Fibroblast of mammary gland (primary cell): ENCODE data around the gene VNN1.
"Not testable (repeated sequence)": the region's sequence is repeated elsewhere in the genome, so short reads cannot be mapped to it uniquely, and the experiment has no call there.

Experiments
- DNase-seq: peaks from one replicate; pipeline ENCODE4 v3.0.0-alpha.2; 2010; ENCODE audit warnings: low read depth
- H3K4me3 ChIP-seq: 2 replicates; pipeline ENCODE4 v1.5.1; 2011; ENCODE audit warnings: low read depth, mild to moderate bottlenecking, low read length, moderate library complexity; ENCODE audit not compliant: control insufficient read depth
- TF ChIP-seq, protein P1 (sequence below): conservative IDR thresholded peaks from 2 replicates; pipeline ENCODE4 v1.5.1; 2011; ENCODE audit warnings: low read depth, low read length, inconsistent platforms; ENCODE audit not compliant: control insufficient read depth, insufficient read depth

Gene VNN1

DNA sequence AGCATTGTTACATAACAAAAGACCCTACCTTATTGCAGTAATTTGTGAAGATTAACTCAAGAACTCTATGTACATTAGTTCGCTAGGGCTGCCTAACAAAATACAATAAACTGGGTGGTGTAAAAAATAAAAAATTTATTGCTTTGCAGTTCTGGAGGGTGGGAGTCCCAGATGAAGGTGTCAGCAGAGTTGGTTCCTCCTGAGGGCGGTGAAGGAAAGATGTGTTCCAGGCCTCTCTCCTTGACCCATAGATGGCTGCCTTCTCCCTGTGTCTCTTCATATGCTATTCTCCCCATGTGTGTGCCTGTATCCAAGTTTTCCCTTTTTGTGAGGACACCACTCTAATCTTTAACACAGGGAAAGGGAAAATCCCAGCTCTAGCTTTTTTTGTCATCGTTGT lies 305 bp upstream of the VNN1 start:
- H3K4me3 ChIP-seq, result no peak overlapping the region
- TF ChIP-seq, protein P1, sequence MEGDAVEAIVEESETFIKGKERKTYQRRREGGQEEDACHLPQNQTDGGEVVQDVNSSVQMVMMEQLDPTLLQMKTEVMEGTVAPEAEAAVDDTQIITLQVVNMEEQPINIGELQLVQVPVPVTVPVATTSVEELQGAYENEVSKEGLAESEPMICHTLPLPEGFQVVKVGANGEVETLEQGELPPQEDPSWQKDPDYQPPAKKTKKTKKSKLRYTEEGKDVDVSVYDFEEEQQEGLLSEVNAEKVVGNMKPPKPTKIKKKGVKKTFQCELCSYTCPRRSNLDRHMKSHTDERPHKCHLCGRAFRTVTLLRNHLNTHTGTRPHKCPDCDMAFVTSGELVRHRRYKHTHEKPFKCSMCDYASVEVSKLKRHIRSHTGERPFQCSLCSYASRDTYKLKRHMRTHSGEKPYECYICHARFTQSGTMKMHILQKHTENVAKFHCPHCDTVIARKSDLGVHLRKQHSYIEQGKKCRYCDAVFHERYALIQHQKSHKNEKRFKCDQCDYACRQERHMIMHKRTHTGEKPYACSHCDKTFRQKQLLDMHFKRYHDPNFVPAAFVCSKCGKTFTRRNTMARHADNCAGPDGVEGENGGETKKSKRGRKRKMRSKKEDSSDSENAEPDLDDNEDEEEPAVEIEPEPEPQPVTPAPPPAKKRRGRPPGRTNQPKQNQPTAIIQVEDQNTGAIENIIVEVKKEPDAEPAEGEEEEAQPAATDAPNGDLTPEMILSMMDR, result no peak
- DNase-seq, result no peak

- H3K4me3 ChIP-seq, result no peak overlapping the region
- DNase-seq, result peak; percentile 30
- TF ChIP-seq, protein P1, result no peak
Observed at GRCh38 chr6:132712366-132712765, 1.5 kb downstream of the VNN1 start.

DNA sequence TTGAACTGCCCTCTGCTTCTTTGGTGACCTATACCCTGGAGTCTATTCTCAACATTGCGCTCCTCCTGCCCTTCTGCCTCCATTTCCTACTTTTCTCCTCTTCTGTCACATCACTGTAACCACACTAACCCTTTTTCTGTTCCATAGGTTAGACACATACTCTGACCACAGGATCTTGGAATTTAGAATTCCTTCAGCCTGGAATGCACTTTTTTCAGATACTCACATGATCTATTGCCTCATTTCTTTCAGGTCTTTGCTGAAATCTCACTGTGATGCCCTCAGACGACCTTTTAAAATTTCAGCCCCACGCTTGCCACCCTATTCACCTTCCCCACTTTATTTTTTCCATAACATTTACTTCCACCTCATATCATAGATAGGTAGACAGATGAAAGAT lies 5.1 kb downstream of the VNN1 start:
- TF ChIP-seq, protein P1, result no peak
- no peak overlapping the region for H3K4me3 ChIP-seq
- no peak for DNase-seq

GRCh38 chr6:132708002-132708401 lies 5.9 kb downstream of the VNN1 start:
- DNase-seq, result no peak
- H3K4me3 ChIP-seq, result no peak overlapping the region
- TF ChIP-seq, protein P1, result no peak

DNA sequence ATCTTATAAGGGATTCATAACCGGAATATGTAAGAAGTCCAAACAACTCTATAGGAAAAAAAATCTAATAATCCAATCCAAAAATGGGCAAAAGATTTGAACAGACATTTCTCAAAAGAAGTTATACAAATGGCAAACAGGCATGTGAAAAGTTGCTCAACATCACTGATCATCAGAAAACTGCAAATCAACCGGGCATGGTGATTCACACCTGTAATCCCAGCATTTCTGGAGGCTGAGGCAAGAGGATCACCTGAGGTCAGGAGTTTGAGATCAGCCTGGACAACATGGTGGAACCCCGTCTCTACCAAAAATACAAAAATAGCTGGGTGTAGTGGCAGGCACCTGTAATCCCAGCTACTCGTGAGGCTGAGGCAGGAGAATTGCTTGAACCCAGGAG lies 7.1 kb downstream of the VNN1 start:
- not testable (repeated sequence) for DNase-seq, H3K4me3 ChIP-seq

DNA sequence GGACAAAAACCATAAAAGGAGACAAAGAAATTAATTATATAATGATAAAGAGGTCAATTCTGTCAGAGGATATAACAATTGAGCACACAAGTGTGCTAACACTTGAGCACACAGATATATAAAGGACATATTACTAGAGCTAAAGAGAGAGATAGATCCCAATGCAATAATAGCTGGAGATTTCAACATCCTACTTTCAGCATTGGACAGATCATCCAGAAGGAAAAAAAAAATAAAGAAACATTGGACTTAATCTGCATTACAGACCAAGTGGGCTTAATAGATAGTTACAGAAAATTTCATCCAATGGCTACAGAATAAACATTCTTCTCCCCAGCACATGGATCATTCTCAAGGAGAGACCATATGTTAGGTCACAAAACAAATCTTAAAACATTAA lies 9.9 kb downstream of the VNN1 start:
- no peak for DNase-seq
- H3K4me3 ChIP-seq, result no peak overlapping the region
- TF ChIP-seq, protein P1, result no peak

DNA sequence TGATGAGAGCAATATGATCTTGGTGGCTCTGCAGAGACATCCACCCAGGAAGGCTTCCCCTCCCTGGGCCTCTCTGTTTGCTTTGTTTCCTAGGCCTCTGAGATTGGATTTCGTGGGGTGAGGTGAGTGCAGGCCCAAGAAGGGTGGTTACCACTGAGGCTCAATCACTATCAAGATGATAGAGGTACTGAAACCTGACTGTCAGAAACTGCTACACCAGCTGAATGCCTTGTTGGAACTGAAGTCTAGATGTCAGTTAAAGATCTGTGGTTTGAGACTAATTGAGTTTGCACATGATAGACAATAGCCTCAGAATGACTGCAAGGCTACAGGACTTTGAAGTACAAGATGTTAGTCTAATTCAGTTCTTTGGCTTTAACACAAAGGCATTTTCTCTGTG lies 15.2 kb downstream of the VNN1 start:
- TF ChIP-seq, protein P1, result no peak
- no peak overlapping the region for H3K4me3 ChIP-seq
- DNase-seq, result no peak

DNA sequence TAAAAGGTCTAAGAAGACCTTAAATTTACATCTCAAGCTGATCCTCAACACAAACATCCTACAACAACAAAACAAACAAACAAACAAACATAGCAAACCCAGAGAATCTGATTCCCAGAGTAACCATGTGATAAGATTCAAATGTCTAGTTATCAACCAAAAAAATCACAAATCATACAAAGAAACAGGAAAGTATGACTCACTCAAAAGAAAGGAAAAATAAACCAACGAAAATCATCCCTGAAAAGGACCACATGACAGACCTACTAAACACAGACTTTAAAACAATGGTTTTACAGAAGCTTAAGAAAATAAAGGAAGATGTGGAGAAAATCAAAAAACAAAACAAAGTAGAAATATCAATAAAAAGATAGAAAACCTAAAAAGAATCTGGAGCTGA lies 18.1 kb downstream of the VNN1 start:
- TF ChIP-seq, protein P1, result no peak

More for the DNA sequence above, 18.1 kb downstream of the VNN1 start:
- DNase-seq, result no peak
- no peak overlapping the region for H3K4me3 ChIP-seq
